Lung (tissue), 12 donors: ENCODE results near the gene PPP1R13B. TPM values are rescaled to one million over a fixed set of nuclear protein-coding genes. Genes with fewer than 3 reads are reported as not detected.

ENCODE experiments used
- ATAC-seq: fragments of 200-7000 bp; cut with Tn5 transposase; one replicate; pipeline ENCODE4 v1.9.1; 2020; ENCODE audit warnings: moderate number of reproducible peaks; ENCODE audit not compliant: insufficient read depth, low FRiP score
- DNase-seq, 3 donors: peaks; one replicate each; pipeline ENCODE4 v3.0.0-alpha.2; 2013 to 2017
- H3K27ac ChIP-seq, 2 donors: one replicate each; pipeline ENCODE4 v1.5.1; 2013; ENCODE audit warnings: mild to moderate bottlenecking in 2 of 2, moderate library complexity in 2 of 2, control low read depth in 1 of 2, inconsistent platforms in 1 of 2, low read depth in 1 of 2, low read length in 1 of 2
- H3K27me3 ChIP-seq, 3 donors: one replicate each; pipeline ENCODE4 v1.5.1; 2013; ENCODE audit warnings: low read length in 2 of 3; ENCODE audit not compliant: control insufficient read depth in 3 of 3, insufficient read depth in 3 of 3
- H3K36me3 ChIP-seq, 4 donors: one replicate each; pipeline ENCODE4 v1.5.1; 2013; ENCODE audit warnings: low read length in 4 of 4, mild to moderate bottlenecking in 1 of 4, moderate library complexity in 1 of 4; ENCODE audit not compliant: control insufficient read depth in 4 of 4, insufficient read depth in 4 of 4
- H3K4me1 ChIP-seq, 5 donors: one replicate each; pipeline ENCODE4 v1.5.1; 2013; ENCODE audit warnings: low read length in 5 of 5, mild to moderate bottlenecking in 2 of 5, moderate library complexity in 1 of 5; ENCODE audit not compliant: control insufficient read depth in 5 of 5, insufficient read depth in 5 of 5
- H3K4me3 ChIP-seq: one replicate; pipeline ENCODE4 v1.5.1; 2013; ENCODE audit warnings: mild to moderate bottlenecking, control low read depth, moderate library complexity
- H3K9ac ChIP-seq, 2 donors: one replicate each; pipeline ENCODE4 v1.5.1; 2013; ENCODE audit warnings: low read length in 2 of 2, control low read depth in 1 of 2; ENCODE audit not compliant: insufficient read depth in 1 of 2
- H3K9me3 ChIP-seq, 4 donors: one replicate each; pipeline ENCODE4 v1.5.1; 2013; ENCODE audit warnings: low read length in 3 of 4, mild to moderate bottlenecking in 1 of 4, moderate library complexity in 1 of 4; ENCODE audit not compliant: control insufficient read depth in 4 of 4, insufficient read depth in 3 of 4
- CTCF ChIP-seq: IDR thresholded peaks from 2 replicates; pipeline ENCODE4 v1.5.1; 2012; ENCODE audit warnings: mild to moderate bottlenecking; ENCODE audit errors: control extremely low read depth, extremely low read depth
- WGBS, 2 donors: extraction: QIAGEN DNeasy Blood & Tissue Kit; methylation state at CpG; one replicate each; pipeline ENCODE4 v1.1.7; 2013; 5-methylcytosine and 5-hydroxymethylcytosine counted together
- polyA plus RNA-seq, 2 donors: library from polyadenylated mRNA; stranded (reverse); fragments of 200-250 nt; gene quantifications; one replicate each; pipeline ENCODE4 v1.2.1, GENCODE V29; 2013
- total RNA-seq, 2 donors: library from RNA; depleted of rRNA in 1 of 2; stranded (reverse); fragments of >200 nt in 1 of 2; gene quantifications; one replicate each; pipeline ENCODE4 v1.2.1, GENCODE V29; 2014 to 2021
- donor health status: control.
- donor health status: control.
- donor health status: Bipolar disorder and iron deficiency.
- donor health status: healthy.
- donor health status: DM: yes; HTN: yes; CAD: no.

The PPP1R13B gene
- total and polyA plus RNA-seq, 4 donors = 12.0 to 66.6 (median 38.4) TPM

GRCh38 chr14:103716091-103716801, 131.1 kb downstream of the PPP1R13B start:
- H3K36me3 ChIP-seq = peaks cover 0 to under 1% (median 0%) of the 10 kb centered on the region in 4 donors
- peak overlapping the region; percentile 80 for H3K4me3 ChIP-seq
- H3K27ac ChIP-seq = peak overlapping the region in 1 of 2 donors; percentile 73
- peak overlapping the region in 1 of 2 donors; percentile 25 for H3K9ac ChIP-seq
- H3K9me3 ChIP-seq = no peaks in the 10 kb centered on the region
- no peaks in the 10 kb centered on the region for H3K27me3 ChIP-seq
- DNase-seq (no peak), ATAC-seq (no peak)
- 3 to 6% methylated on average over 43 to 72 of the region's 72 CpGs for WGBS, 2 donors
- no peak for TF ChIP-seq CTCF
- H3K4me1 ChIP-seq = peaks cover 0 to 41% (median 14%) of the 10 kb centered on the region in 5 donors

GRCh38 chr14:103715052-103716000, 132.0 kb downstream of the PPP1R13B start, which contains the start of the genes XRCC3 and ZFYVE21:
Gene XRCC3 (minus strand): TSS chr14:103715451. CDS start chr14:103711087, 4,364 bp downstream.
Gene ZFYVE21 (plus strand): TSS chr14:103715810. CDS start chr14:103715842, 32 bp downstream.
- Histone ChIP-seq H3K27ac (peak within 1 kb of the TSS; percentile 73 to 84), H3K4me3 (peak within 1 kb of the TSS; percentile 80), H3K9ac (peak within 1 kb of the TSS in 1 of 2 donors; percentile 25), H3K9me3 (no peaks in the 10 kb centered on the region), H3K36me3 (no peaks in the 10 kb centered on the region), H3K27me3 (no peaks in the 10 kb centered on the region), H3K4me1 (peaks cover 0 to 41% (median 14%) of the 10 kb centered on the region in 5 donors)
- ATAC-seq = peak; percentile 96
- WGBS, 2 donors = 1% methylated on average over 95 to 121 of the region's 121 CpGs
- no peak for TF ChIP-seq CTCF
- peak; percentile 100 for DNase-seq

GRCh38 chr14:103714063-103714724, 133.2 kb downstream of the PPP1R13B start:
- peaks cover 0 to 41% (median 14%) of the 10 kb centered on the region in 5 donors for H3K4me1 ChIP-seq
- no peak for TF ChIP-seq CTCF
- 67 to 79% methylated on average over 16 of the region's 16 CpGs for WGBS, 2 donors
- H3K27ac ChIP-seq = no peak overlapping the region
- DNase-seq = no peak
- H3K9ac ChIP-seq = no peak overlapping the region
- no peak for ATAC-seq
- H3K27me3 ChIP-seq = no peaks in the 10 kb centered on the region
- no peaks in the 10 kb centered on the region for H3K36me3 ChIP-seq
- no peaks in the 10 kb centered on the region for H3K9me3 ChIP-seq
- no peak overlapping the region for H3K4me3 ChIP-seq
